ENCODE measurements around the gene ENTPD6. TPM values are rescaled to one million over a fixed set of nuclear protein-coding genes. Genes with fewer than 3 reads are reported as not detected.

ENTPD6 gene
- total RNA-seq, 1 experiment from 2014 or later = 80.4 TPM

- intact Hi-C loops (cut with micrococcal nuclease; ENCODE audit: unreplicated experiment) = no loop called here
- POLR2A ChIA-PET (ENCODE audit: unreplicated experiment) = interaction anchor here (0.6 to 0.7 kb wide), 2 partner anchors 24 to 171 kb away, joined by 3 read pairs; no protein-coding TSS in a partner anchor
- CTCF ChIA-PET = interaction anchor here (0.6 kb wide), 1 partner anchor 72 kb away, joined by 4 read pairs; no protein-coding TSS in a partner anchor
- no peak for TF ChIP-seq EZH2 (IDR thresholded peaks at IDR 0.05; ENCODE audit: low read depth)
- TF ChIP-seq CTCF (conservative IDR thresholded peaks at IDR 0.05) = no peak
- Histone ChIP-seq H3K27ac (peak overlapping the region; percentile 60), H3K4me2 (0 out of 2 replicates have a peak overlapping the region, but pooled peaks have one; percentile 14), H3K9me3 (ENCODE audit: insufficient read depth, low read depth) (no peaks in the 10 kb centered on the region), H3K4me3 (no peak overlapping the region), H2AFZ (no peak overlapping the region), H3F3A (ENCODE audit: insufficient read depth, low read depth) (peaks cover 38% of the 10 kb centered on the region), H3K9me2 (ENCODE audit: insufficient read depth) (no peaks in the 10 kb centered on the region), H3K36me3 (ENCODE audit: low read depth) (no peaks in the 10 kb centered on the region), H3K27me3 (ENCODE audit: insufficient read depth, low read depth) (no peaks in the 10 kb centered on the region), H4K20me1 (ENCODE audit: insufficient read depth) (no peaks in the 10 kb centered on the region), H3K4me1 (replicated peaks; ENCODE audit: insufficient read depth) (peaks cover 46% of the 10 kb centered on the region), H3K79me2 (ENCODE audit: low read depth) (peaks cover 16% of the 10 kb centered on the region)
- no peak for DNase-seq
- no TSS peak for BruUV-seq (replicated peaks)
These were observed 31.2 kb downstream of the ENTPD6 start for GRCh38 chr20:25226433-25227316.

- ChIA-PET POLR2A (ENCODE audit: unreplicated experiment) (interaction anchor here (0.6 kb wide), 2 partner anchors 19 to 171 kb away, joined by 3 read pairs; no protein-coding TSS in a partner anchor), CTCF (no interaction called here)
- peaks cover 42% of the 10 kb centered on the region for H3K4me1 ChIP-seq (replicated peaks; ENCODE audit: insufficient read depth)
- H3K27me3 ChIP-seq (ENCODE audit: insufficient read depth, low read depth) = no peaks in the 10 kb centered on the region
- H3K4me3 ChIP-seq = no peak overlapping the region
- H3K9me3 ChIP-seq (ENCODE audit: insufficient read depth, low read depth) = no peaks in the 10 kb centered on the region
- peaks cover 36% of the 10 kb centered on the region for H3F3A ChIP-seq (ENCODE audit: insufficient read depth, low read depth)
- no peaks in the 10 kb centered on the region for H3K36me3 ChIP-seq (ENCODE audit: low read depth)
- DNase-seq = peak; percentile 29 to 70
- BruUV-seq (replicated peaks) = no TSS peak
- peaks cover 16% of the 10 kb centered on the region for H3K79me2 ChIP-seq (ENCODE audit: low read depth)
- no peaks in the 10 kb centered on the region for H3K9me2 ChIP-seq (ENCODE audit: insufficient read depth)
- no peaks in the 10 kb centered on the region for H4K20me1 ChIP-seq (ENCODE audit: insufficient read depth)
- intact Hi-C loops (cut with micrococcal nuclease; ENCODE audit: unreplicated experiment) = no loop called here
- H3K27ac ChIP-seq = peak overlapping the region; percentile 60
- TF ChIP-seq EZH2 (IDR thresholded peaks at IDR 0.05; ENCODE audit: low read depth) (no peak), CTCF (conservative IDR thresholded peaks at IDR 0.05) (no peak)
- H2AFZ ChIP-seq = no peak overlapping the region
- H3K4me2 ChIP-seq = 0 out of 2 replicates have a peak overlapping the region, but pooled peaks have one; percentile 14
These were observed 31.9 kb downstream of the ENTPD6 start for GRCh38 chr20:25227317-25227831.

GRCh38 chr20:25229486-25230165 is 34.1 kb downstream of the ENTPD6 start:
- Histone ChIP-seq H3K9me2 (ENCODE audit: insufficient read depth) (no peaks in the 10 kb centered on the region), H3K4me1 (replicated peaks; ENCODE audit: insufficient read depth) (peaks cover 44% of the 10 kb centered on the region), H2AFZ (no peak overlapping the region), H3K9me3 (ENCODE audit: insufficient read depth, low read depth) (no peaks in the 10 kb centered on the region), H3F3A (ENCODE audit: insufficient read depth, low read depth) (peaks cover 36% of the 10 kb centered on the region), H3K79me2 (ENCODE audit: low read depth) (peaks cover 7% of the 10 kb centered on the region), H3K4me3 (no peak overlapping the region), H4K20me1 (ENCODE audit: insufficient read depth) (no peaks in the 10 kb centered on the region), H3K4me2 (no peak overlapping the region), H3K27me3 (ENCODE audit: insufficient read depth, low read depth) (no peaks in the 10 kb centered on the region), H3K36me3 (ENCODE audit: low read depth) (no peaks in the 10 kb centered on the region), H3K27ac (peak overlapping the region; percentile 38)
- TF ChIP-seq CTCF (conservative IDR thresholded peaks at IDR 0.05) (no peak), EZH2 (IDR thresholded peaks at IDR 0.05; ENCODE audit: low read depth) (no peak)
- intact Hi-C loops (cut with micrococcal nuclease; ENCODE audit: unreplicated experiment) = no loop called here
- no peak for DNase-seq
- no TSS peak for BruUV-seq (replicated peaks)
- ChIA-PET CTCF (no interaction called here), POLR2A (ENCODE audit: unreplicated experiment) (no interaction called here)

Data from PC-9 (cell line).